ENCODE data around the gene SLC6A3.

The SLC6A3 gene

GRCh38 chr5:1445313-1445688 is at the start of gene SLC6A3:
TSS of gene SLC6A3 (minus strand) at chr5:1445440. CDS start at chr5:1443197, 2,243 bp downstream.
- no peak for DNase-seq (ENCODE audit: low read depth in 2 of 2)

GRCh38 chr5:1493941-1494340 is 48.7 kb upstream of the SLC6A3 start:
- no peak for DNase-seq (ENCODE audit: low read depth in 2 of 2)

DNA sequence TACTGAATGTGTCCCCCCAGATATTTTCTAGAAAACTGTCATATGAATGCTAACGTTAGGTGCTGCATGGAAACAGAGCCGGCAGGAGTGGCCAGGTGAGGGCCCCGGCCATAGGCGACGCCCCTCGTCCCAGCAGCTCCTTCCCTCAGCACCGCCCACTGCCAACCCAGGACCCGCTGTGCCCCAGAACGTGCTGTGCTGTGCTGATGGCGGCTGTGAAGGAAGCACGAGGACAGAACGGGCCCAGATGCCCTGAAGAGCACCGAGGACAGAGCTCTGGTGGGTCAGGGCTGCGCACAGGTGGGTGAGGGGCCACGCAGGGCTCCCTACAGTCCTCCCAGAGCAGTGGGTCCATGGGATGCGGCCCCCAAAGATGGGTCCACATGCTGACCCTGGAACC is 48.2 kb upstream of the SLC6A3 start:
- no peak for DNase-seq (ENCODE audit: low read depth in 2 of 2)

DNA sequence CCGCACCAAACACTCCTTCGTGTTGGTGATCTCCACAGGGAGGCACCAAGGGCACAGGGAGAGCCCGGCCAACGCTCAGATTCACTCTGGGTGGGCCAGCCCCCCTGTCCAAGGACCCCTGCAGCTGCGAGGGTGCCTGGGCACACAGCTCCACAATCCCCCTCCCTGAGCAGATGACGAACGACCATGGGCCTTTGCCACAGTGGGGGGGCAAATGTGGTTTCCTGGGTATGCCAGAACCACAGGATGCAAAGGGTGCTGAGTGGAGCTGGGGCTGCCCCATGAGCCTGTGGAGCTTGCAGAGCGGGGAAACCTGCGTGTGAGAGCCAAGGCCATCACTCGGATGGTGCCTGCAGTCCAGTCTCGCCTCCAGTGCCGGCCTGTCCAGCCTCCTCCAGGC is 47.5 kb upstream of the SLC6A3 start:
- no peak for DNase-seq (ENCODE audit: low read depth in 2 of 2)

DNA sequence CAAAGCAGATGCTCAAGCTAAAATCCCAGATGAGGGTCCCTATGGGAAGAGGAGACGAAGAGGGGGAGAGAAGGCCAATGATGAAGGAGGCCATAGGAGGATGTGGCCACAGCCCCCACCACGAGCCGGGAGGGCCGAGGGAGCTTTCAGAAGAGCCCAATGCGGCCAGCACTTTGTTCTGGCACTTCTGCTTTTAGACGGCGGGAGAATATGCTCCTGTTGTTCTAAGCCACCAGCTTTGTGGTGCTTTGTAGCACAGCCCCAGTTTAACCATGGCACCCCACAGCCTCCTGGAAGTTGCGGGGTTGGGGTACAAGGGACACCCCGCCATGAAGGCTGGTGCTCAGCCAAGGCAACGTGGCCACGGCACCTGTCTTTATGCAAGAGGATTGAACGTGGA is 45.1 kb upstream of the SLC6A3 start:
- no peak for DNase-seq (ENCODE audit: low read depth in 2 of 2)

DNA sequence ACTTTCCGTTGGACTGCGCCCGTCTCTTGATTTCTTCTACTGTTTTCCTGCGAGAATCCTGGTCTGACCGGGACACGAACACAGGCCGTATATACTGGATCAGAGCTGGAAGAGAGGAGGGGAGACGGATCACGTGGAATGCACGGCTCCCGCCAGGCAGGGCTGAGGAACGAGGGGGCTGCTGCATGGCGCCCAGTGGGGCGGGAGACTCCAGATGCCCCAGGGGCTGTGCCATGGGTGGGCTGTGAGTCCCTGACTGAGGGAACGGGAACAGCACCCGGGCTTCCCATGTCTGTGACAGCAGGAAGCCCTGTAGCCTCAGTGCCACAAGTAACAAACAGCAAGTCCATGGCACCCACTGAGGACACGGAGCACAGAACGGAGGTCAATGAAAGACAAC is 44.5 kb upstream of the SLC6A3 start:
- no peak for DNase-seq (ENCODE audit: low read depth in 2 of 2)

GRCh38 chr5:1488882-1489680 is 43.8 kb upstream of the SLC6A3 start:
- DNase-seq (ENCODE audit: low read depth in 2 of 2) = no peak

DNA sequence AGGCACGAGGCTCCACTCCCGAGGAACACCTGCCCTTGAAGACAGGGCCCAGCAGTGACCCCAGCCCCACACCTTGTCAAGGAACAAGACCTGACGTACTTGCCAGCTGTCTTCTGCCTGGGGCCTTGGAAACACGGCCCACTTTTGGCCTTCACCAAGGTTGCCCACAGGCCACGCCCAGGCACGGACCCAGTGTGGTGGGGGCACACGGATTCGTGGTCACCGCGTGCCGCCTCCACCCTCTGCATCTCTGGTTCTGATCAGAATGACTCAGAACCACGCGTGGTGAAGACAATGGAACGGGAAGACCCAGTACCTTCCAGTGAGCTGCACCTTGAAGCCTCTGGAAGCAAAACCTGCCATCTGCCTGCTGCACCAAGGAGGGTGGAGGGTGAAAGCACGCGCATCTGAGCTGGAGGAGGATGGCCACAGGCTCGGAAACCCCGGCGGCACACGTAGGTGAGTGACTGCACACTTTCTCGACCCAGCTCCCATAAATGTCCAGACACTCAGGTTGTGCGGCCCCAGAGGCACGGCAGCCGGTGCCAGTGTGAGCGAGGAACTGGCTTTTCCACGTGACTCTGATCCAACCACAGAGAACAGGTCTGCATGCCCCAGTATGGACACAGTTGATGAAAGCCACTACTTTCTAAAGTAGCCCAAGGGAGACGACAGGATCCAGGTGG is 42.0 kb upstream of the SLC6A3 start:
- no peak for DNase-seq (ENCODE audit: low read depth in 2 of 2)

DNA sequence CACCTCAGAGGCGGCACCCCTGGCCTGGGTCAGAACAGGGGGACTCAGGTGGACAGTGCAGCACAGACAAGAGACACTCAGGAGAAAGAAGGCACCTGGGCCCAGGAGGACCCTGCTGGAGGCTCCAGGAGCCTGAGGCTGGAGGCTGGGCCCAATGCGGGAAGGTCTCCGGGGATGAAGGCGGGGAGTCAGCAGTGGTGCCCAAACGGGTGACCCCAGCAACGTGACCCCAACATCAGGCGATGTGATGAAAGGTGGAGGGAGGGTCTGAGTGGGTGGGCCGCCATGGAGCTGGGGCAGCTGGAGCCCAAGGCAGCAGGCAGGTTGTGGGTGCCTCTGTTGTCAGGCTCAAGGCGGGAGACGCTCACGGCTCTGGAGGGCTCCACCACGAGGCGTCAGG is 41.0 kb upstream of the SLC6A3 start:
- no peak for DNase-seq (ENCODE audit: low read depth in 2 of 2)

DNA sequence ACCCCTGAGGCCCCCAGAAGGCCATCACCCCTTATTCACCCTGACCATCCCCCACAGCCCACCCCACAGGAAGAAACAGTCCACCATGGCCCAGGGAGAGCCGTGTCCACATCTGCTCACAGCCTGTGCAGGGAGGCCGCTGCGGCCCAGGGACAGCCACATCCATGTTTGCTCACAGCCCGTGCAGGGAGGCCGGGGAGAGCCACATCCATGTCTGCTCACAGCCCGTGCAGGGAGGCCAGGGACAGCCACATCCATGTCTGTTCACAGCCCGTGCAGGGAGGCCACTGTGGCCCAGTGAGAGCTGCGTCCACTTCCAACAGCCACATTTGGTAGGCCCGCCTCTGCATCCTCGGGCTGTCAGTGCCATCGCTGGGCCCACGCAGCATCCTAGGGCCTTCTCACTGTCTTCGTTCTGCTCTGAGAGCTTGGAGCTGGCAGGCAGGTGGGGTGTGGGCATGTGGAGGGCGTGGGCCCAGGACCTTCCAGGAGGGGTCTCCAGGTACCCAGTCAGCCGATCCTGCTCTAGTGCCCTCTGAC is 40.4 kb upstream of the SLC6A3 start:
- DNase-seq (ENCODE audit: low read depth in 2 of 2) = no peak

DNA sequence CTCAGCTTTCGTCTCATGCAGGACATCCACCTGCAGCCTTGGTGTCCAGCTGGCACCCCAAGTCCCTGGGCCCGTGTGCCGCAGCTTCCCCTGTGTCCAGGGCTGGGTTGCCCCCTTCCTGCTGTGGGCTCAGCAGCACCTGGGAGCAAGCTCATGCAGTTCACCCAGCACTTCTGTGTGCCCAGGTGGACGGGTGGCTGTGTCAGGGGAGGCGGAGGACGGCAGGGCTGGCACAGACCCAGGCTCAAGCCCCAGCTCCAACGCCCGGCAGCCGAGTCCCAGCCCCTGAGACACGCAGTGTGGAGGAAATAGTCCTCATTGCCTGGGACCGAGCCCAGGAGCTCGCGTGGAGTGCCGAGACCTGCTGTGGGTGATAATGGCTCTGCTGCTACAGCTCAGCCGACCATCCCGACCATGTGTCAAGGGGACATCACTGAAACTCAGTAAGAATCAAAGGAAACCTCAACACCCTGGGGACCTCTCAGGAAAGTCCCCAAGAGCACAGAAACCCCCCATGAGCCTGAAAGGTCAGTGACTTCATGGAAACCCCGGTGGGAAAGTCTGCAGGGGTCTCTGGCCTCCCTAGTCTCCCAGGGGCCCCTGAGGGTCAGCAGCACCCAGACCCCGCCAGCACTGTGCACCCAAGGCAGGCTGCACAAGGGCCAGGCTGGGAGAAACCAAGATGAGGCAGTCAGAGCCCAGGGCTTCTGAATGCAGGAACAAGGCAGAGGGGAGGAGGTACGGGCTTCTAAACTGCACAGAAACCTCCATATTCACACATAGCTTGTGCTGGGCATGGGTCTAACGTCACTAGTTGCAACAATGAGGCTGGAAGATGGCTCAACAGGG is 39.7 kb upstream of the SLC6A3 start:
- DNase-seq (ENCODE audit: low read depth in 2 of 2) = no peak

DNA sequence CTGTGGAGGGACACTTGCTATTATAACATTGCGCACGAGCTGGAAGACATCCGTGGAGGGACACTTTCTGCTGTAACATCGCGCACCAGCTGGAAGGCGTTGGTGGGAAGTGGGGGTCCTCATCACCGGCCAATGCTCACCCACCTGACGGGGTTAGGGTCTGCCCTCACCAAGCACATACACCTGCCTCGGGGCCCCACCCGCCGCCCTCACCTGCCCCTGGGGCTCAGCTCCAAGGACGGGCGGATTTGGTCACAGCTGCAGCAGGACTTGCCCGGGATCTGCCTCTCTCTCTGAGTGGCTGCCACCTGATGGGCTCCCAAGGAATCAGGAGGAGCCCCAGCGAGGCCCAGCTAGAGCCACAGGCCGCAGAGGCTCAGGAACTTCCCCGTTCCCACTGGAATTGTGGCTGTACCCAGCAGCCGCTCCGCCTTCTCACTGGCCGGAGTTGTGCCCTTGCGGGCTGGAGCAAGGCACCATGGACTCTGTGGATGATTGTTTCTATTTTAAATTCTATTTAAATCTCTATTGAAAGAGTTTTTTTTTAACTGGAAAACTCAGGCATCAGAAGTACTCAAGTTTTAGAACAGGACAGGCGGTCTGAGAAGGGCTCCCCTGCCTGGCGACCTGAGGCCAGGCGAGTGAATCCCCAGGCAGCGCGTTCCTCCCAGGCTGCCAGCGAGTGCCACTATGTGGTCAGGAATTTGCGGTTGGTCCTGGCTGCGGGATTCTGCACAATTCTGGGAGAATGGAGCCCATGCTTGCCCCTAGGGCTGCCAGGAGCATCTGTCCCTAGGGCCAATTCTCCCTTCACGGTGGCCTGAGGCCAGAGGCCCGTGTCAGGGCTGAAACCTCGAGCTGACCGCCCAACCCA is 38.9 kb upstream of the SLC6A3 start:
- DNase-seq (ENCODE audit: low read depth in 2 of 2) = no peak

DNA sequence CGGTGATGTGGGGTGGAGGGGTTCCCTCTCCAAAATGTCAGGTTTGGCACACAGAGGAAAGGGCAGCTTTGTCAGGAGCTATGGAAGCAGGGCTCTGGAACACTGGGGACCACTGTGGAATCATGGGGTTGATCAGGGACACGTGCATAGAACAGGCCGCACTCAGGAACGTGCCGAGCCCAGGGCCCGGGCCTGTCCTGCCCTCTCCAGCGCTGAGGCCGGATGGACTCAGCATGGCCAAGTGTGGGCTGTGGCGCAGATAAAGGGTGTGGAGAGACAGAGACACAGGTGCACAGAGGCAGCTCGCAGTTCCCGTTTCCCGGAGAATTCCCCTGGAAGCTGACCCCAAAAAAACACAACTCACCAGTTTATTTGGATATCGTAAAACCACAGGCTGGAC is 37.8 kb upstream of the SLC6A3 start:
- no peak for DNase-seq (ENCODE audit: low read depth in 2 of 2)

- no peak for DNase-seq (ENCODE audit: low read depth in 2 of 2)
These were observed 36.7 kb upstream of the SLC6A3 start for GRCh38 chr5:1481959-1482331.

DNA sequence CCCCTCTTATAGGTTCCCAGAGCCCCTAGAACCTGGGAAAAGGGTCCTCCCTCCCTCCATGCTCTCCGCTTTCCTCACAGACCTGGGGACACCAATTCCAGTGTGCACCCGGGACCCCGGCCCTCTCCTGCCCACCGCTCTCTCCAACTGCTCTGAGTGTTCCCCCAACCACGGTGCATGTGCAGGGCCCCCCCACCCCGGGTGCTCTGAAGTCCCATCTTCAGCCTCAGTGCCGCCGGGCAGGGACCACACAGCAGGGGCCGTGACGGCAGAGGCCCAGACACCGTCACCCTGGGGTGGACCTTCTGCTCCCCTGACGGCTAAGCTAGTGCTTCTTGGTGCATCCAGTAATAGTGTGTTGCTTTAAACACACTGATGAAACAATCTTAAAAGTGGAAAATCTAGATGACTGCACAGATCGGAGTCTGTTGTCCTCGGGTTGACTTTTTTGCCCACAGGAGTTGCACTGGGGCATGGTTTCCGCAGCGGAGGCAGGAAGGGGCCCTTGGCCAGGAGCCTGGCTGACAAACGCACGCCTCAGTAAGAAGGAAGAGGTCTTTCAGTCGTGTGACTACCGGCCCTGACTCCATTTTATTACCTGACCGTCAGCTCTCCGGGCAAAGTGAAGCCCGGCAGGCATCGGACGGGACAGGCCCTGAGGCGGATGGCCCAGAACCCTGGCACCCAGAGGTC is 36.2 kb upstream of the SLC6A3 start:
- DNase-seq (ENCODE audit: low read depth in 2 of 2) = no peak

GRCh38 chr5:1480806-1481205 is 35.6 kb upstream of the SLC6A3 start:
- no peak for DNase-seq (ENCODE audit: low read depth in 2 of 2)

DNA sequence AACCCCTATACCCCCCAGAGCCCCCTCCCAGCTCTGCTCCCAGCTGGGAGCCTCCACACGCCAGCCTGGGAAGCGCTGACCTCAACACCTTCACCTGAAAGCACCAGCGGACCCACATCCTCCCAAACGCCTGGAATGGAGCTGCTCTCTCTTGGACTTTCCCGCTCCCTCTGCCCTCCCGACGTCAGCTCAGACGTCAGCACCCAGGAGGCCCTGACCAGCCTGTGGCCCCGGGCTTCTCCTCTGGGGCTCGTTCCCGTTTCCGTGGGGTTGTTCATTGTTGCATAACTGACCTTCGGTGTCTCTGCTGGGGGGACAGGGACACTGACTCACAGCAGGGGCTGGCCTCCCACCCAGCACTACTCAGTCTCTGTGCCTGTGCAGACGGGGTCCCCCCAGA is 35.0 kb upstream of the SLC6A3 start:
- DNase-seq (ENCODE audit: low read depth in 2 of 2) = no peak

- DNase-seq (ENCODE audit: low read depth in 2 of 2) = peak in 1 of 2 donors; percentile 22
These were observed 34.4 kb upstream of the SLC6A3 start for GRCh38 chr5:1479581-1480188.

DNA sequence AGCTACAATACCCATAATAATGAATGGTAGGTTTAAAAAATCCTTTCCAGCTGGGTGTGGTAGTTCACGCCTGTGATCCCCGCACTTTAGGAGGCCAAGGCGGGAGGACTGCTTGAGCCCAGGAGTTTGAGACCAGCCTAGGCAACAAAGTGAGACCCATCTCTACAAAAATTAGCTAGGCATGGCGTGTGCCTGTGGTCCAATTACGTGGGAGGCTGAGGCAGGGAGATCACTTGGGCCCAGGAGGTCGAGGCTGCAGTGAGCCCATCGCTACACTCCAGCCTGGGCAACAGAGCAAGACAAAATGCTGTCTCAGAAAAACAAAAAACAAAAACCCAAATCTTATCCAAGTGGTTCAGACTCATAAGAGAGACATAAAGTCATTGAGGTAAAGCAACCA is 33.8 kb upstream of the SLC6A3 start:
- DNase-seq (ENCODE audit: low read depth in 2 of 2) = no peak
